HUES6 (cell line): Measurements from ENCODE around the gene DNAL4.

Source experiments
- H3K27ac ChIP-seq: 2 replicates; pipeline ENCODE4 v1.7.0; 2013; ENCODE audit warnings: low read depth, mild to moderate bottlenecking, low read length, inconsistent platforms
- H3K27me3 ChIP-seq: 2 replicates; pipeline ENCODE4 v1.6.1; 2013; ENCODE audit warnings: low read length; ENCODE audit not compliant: control insufficient read depth, insufficient read depth
- H3K36me3 ChIP-seq: 2 replicates; pipeline ENCODE4 v1.6.1; 2013; ENCODE audit warnings: low read length; ENCODE audit not compliant: control insufficient read depth, insufficient read depth
- H3K4me1 ChIP-seq: 2 replicates; pipeline ENCODE4 v1.6.1; 2013; ENCODE audit warnings: low read length; ENCODE audit not compliant: control insufficient read depth, insufficient read depth
- H3K4me3 ChIP-seq: 2 replicates; pipeline ENCODE4 v1.5.1; 2013; ENCODE audit warnings: low read depth, low read length
- H3K9ac ChIP-seq: one replicate; pipeline ENCODE4 v1.6.1; 2013; ENCODE audit warnings: mild to moderate bottlenecking, low read length
- H3K9me3 ChIP-seq: 2 replicates; pipeline ENCODE4 v1.6.1; 2013; ENCODE audit warnings: low read depth, low read length; ENCODE audit not compliant: control insufficient read depth, insufficient read depth

DNAL4 gene

GRCh38 chr22:38772623-38772873 is 21.4 kb downstream of the DNAL4 start:
- Histone ChIP-seq H3K9ac (no peak overlapping the region), H3K9me3 (no peaks in the 10 kb centered on the region), H3K4me3 (no peak overlapping the region), H3K27me3 (peaks cover 2% of the 10 kb centered on the region; the same call in 1 of the 2 replicates), H3K4me1 (no peaks in the 10 kb centered on the region; the same call in 1 of the 2 replicates), H3K36me3 (no peaks in the 10 kb centered on the region), H3K27ac (no peak overlapping the region)

- Histone ChIP-seq H3K4me1 (0 out of 2 replicates have a peak, but pooled peaks cover 3% of the 10 kb centered on the region), H3K27ac (no peak overlapping the region), H3K9ac (no peak overlapping the region), H3K9me3 (no peaks in the 10 kb centered on the region), H3K36me3 (no peaks in the 10 kb centered on the region), H3K4me3 (no peak overlapping the region), H3K27me3 (peaks cover 2% of the 10 kb centered on the region; the same call in 1 of the 2 replicates)
Observed at GRCh38 chr22:38770257-38770949, 23.5 kb downstream of the DNAL4 start.

DNA sequence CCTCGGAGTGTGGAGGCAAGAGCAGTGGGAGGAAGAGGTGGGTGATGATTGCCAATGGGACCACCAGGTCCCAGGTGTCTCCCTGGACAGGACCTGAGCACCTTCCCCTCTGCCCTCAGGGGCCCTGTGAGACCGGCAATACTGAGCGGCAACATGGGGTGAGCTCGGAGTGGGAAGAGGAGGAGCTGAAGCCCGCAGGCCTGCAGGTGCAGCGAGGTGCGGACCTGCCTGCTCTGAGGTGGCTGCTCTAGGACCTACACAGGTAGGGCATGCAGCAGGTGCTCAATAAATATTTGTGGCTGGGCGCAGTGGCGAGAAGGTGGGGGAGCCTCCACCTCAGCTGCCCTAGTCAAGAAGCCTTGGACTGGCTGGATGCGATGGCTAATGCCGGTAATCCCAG is 25.9 kb downstream of the DNAL4 start:
- Histone ChIP-seq H3K27ac (no peak overlapping the region), H3K36me3 (no peaks in the 10 kb centered on the region), H3K9ac (no peak overlapping the region), H3K27me3 (peaks cover 2% of the 10 kb centered on the region; the same call in 1 of the 2 replicates), H3K4me3 (no peak overlapping the region), H3K4me1 (0 out of 2 replicates have a peak, but pooled peaks cover 3% of the 10 kb centered on the region), H3K9me3 (no peaks in the 10 kb centered on the region)

GRCh38 chr22:38767313-38767712 is 26.6 kb downstream of the DNAL4 start:
- H3K27me3 ChIP-seq = peaks cover 2% of the 10 kb centered on the region; the same call in 1 of the 2 replicates
- H3K4me3 ChIP-seq = no peak overlapping the region
- H3K4me1 ChIP-seq = 0 out of 2 replicates have a peak, but pooled peaks cover 6% of the 10 kb centered on the region
- H3K9ac ChIP-seq = no peak overlapping the region
- no peak overlapping the region for H3K27ac ChIP-seq
- no peaks in the 10 kb centered on the region for H3K36me3 ChIP-seq
- H3K9me3 ChIP-seq = no peaks in the 10 kb centered on the region

DNA sequence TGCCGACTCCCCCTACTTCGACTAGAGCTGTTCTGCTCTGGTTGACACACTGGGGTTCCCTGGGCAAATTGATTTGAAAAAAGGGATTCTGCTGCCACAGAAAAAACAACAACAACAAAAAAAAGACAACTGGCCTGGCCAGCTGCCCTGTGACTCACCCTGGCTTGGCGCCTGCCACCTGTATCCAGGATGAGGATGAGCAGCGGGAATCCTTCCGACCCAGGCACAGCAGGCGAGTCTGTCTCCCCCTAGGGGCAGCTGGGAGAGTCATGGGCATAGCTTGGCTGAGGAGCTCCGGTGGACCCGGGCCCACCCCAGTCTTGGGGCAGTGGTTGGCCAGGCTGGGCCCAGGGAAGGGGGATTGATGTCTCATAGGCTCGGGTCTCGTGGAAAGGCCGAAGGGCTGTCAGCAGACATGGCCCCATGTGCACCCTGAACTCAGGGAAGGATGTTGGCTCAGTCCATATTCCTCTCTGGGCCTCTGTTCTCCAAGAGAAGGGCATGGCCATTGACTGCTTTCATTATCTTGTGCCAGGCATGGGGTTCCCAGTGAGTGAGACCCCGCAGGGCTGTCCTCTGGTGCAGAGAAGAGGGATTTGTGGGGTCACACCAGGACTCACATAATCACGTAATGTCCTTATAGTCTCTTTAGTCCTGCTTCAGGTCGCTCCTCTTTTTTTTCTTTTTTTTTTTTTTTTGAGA is 27.7 kb downstream of the DNAL4 start:
- no peak overlapping the region for H3K4me3 ChIP-seq
- H3K9ac ChIP-seq = no peak overlapping the region
- H3K36me3 ChIP-seq = no peaks in the 10 kb centered on the region
- H3K4me1 ChIP-seq = peaks cover 6% of the 10 kb centered on the region; the same call in 1 of the 2 replicates
- H3K9me3 ChIP-seq = no peaks in the 10 kb centered on the region
- no peak overlapping the region for H3K27ac ChIP-seq
- peaks cover 2% of the 10 kb centered on the region; the same call in 1 of the 2 replicates for H3K27me3 ChIP-seq

GRCh38 chr22:38762551-38762983 is 31.4 kb downstream of the DNAL4 start:
- Histone ChIP-seq H3K4me3 (no peak overlapping the region), H3K27ac (no peak overlapping the region), H3K9ac (no peak overlapping the region), H3K36me3 (no peaks in the 10 kb centered on the region), H3K27me3 (no peaks in the 10 kb centered on the region), H3K9me3 (no peaks in the 10 kb centered on the region), H3K4me1 (peaks cover 19% of the 10 kb centered on the region; the same call in 1 of the 2 replicates)

DNA sequence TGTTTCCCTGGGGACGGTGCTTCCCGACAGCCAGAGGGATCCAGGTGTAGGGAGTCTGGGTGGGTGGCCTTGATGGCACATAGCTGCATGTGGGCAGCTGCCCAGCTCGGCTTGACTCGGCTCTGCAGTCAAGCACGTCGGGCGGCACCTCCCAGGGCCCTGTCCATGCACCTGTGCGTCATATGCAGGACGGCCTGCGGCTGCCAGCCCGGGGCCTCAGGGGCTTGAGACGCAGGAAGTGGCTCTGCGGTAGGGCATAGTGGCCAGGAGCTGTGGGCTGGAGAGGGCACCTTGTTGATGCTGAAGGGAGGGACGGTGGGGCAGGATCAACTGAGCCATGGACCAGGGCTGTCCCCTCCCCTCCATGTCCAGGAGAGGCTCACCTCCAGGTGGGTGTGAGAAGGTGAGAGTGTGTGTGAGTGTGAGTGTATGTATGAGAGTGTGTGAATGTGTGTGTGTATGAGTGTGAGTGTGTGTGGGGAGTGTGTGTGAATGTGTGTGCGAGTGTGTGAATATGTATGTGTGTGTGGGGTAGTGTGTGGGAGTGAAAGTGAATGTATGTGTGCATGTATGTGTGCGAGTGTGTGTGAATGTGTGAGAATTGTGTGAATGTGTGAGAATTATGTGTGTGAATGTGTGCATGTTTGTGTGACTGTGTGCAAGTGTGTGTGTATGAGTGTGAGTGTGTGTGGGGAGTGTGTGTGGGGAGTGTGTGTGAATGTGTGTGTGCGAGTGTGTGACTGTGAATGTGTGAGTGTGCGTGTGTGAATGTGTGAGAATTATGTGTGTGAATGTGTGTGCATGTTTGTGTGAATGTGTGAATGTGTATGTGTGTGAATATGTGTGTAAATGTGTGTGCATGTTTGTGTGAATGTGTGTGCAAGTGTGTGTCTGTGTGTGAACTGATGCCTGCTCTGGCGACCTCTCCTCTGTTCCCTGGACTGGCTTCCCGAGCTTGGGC is 32.5 kb downstream of the DNAL4 start:
- Histone ChIP-seq H3K36me3 (no peaks in the 10 kb centered on the region), H3K27ac (no peak overlapping the region), H3K4me3 (no peak overlapping the region), H3K9me3 (no peaks in the 10 kb centered on the region), H3K9ac (no peak overlapping the region), H3K4me1 (peaks cover 23% of the 10 kb centered on the region; the same call in 1 of the 2 replicates), H3K27me3 (no peaks in the 10 kb centered on the region; the same call in 1 of the 2 replicates)

- Histone ChIP-seq H3K9ac (no peak overlapping the region), H3K4me3 (no peak overlapping the region), H3K36me3 (no peaks in the 10 kb centered on the region), H3K4me1 (peaks cover 22% of the 10 kb centered on the region; the same call in 1 of the 2 replicates), H3K9me3 (no peaks in the 10 kb centered on the region), H3K27me3 (no peaks in the 10 kb centered on the region; the same call in 1 of the 2 replicates), H3K27ac (no peak overlapping the region)
Observed at GRCh38 chr22:38760477-38761201, 33.3 kb downstream of the DNAL4 start.

- no peaks in the 10 kb centered on the region; the same call in 1 of the 2 replicates for H3K27me3 ChIP-seq
- H3K4me1 ChIP-seq = peaks cover 29% of the 10 kb centered on the region
- no peaks in the 10 kb centered on the region for H3K9me3 ChIP-seq
- no peak overlapping the region for H3K9ac ChIP-seq
- H3K36me3 ChIP-seq = no peaks in the 10 kb centered on the region
- no peak overlapping the region for H3K27ac ChIP-seq
- no peak overlapping the region for H3K4me3 ChIP-seq
Observed at GRCh38 chr22:38759005-38759404, 34.9 kb downstream of the DNAL4 start.

GRCh38 chr22:38758276-38758945 is 35.5 kb downstream of the DNAL4 start:
- peaks cover 33% of the 10 kb centered on the region for H3K4me1 ChIP-seq
- no peaks in the 10 kb centered on the region; the same call in 1 of the 2 replicates for H3K27me3 ChIP-seq
- no peak overlapping the region for H3K4me3 ChIP-seq
- H3K9ac ChIP-seq = no peak overlapping the region
- H3K9me3 ChIP-seq = no peaks in the 10 kb centered on the region
- no peak overlapping the region for H3K27ac ChIP-seq
- H3K36me3 ChIP-seq = no peaks in the 10 kb centered on the region
